GM23248 (cell line): Measurements from ENCODE around the gene TBXT. TPM values are rescaled to one million over a fixed set of nuclear protein-coding genes. Genes with fewer than 3 reads are reported as not detected.

Source experiments
- DNase-seq: peaks from one replicate; pipeline ENCODE4 v3.0.0-alpha.2; 2015
- H2AFZ ChIP-seq: fragments of 200-600 bp; sonication (generic); 2 replicates; pipeline ENCODE4 v1.6.1; 2016; ENCODE audit warnings: antibody characterized with exemption
- H3F3A ChIP-seq: fragments of 200-600 bp; sonication (generic); 2 replicates; pipeline ENCODE4 v1.6.1; 2016; ENCODE audit warnings: mild to moderate bottlenecking, antibody characterized with exemption, mixed run types; ENCODE audit not compliant: insufficient read depth
- H3K27ac ChIP-seq: fragments of 200-600 bp; sonication (generic); 2 replicates; pipeline ENCODE4 v1.5.1; 2016; ENCODE audit warnings: mild to moderate bottlenecking
- H3K27me3 ChIP-seq: fragments of 200-600 bp; sonication (generic); replicated peaks from 2 replicates; pipeline ENCODE4 v1.6.1; 2016; ENCODE audit warnings: mild to moderate bottlenecking; ENCODE audit not compliant: insufficient read depth
- H3K36me3 ChIP-seq: fragments of 200-600 bp; sonication (generic); 2 replicates; pipeline ENCODE4 v1.6.1; 2016; ENCODE audit warnings: low read depth, mild to moderate bottlenecking
- H3K4me1 ChIP-seq: fragments of 200-600 bp; sonication (generic); 2 replicates; pipeline ENCODE4 v1.6.1; 2016; ENCODE audit warnings: mild to moderate bottlenecking; ENCODE audit not compliant: insufficient read depth
- H3K4me2 ChIP-seq: fragments of 200-600 bp; sonication (generic); one replicate; pipeline ENCODE4 v1.6.1; 2016; ENCODE audit warnings: mild to moderate bottlenecking; ENCODE audit not compliant: unreplicated experiment
- H3K4me3 ChIP-seq: fragments of 200-600 bp; sonication (generic); 2 replicates; pipeline ENCODE4 v1.5.1; 2016; ENCODE audit warnings: mild to moderate bottlenecking
- H3K79me2 ChIP-seq: fragments of 200-600 bp; sonication (generic); 2 replicates; pipeline ENCODE4 v1.6.1; 2016; ENCODE audit warnings: mild to moderate bottlenecking; ENCODE audit not compliant: insufficient read depth
- H3K9ac ChIP-seq: fragments of 200-600 bp; sonication (generic); 2 replicates; pipeline ENCODE4 v1.6.1; 2016; ENCODE audit warnings: mild to moderate bottlenecking
- H3K9me2 ChIP-seq: fragments of 200-600 bp; sonication (generic); 2 replicates; pipeline ENCODE4 v1.6.1; 2016; ENCODE audit warnings: mixed run types, mild to moderate bottlenecking, moderate library complexity; ENCODE audit not compliant: insufficient read depth
- H3K9me3 ChIP-seq: fragments of 200-600 bp; sonication (generic); one replicate; pipeline ENCODE4 v1.6.1; 2017; ENCODE audit warnings: low read depth
- H4K20me1 ChIP-seq: fragments of 200-600 bp; sonication (generic); 2 replicates; pipeline ENCODE4 v1.6.0; 2016; ENCODE audit not compliant: insufficient read depth
- EZH2 ChIP-seq: fragments of 200-600 bp; sonication (generic); IDR thresholded peaks from 2 replicates; pipeline ENCODE4 v1.6.1; 2018; ENCODE audit warnings: antibody characterized with exemption, mild to moderate bottlenecking; ENCODE audit not compliant: insufficient read depth, poor library complexity, severe bottlenecking
- EZH2phosphoT487 ChIP-seq: fragments of 200-600 bp; sonication (generic); IDR thresholded peaks from 2 replicates; pipeline ENCODE4 v1.6.1; 2018; ENCODE audit warnings: antibody characterized with exemption, moderate library complexity, mild to moderate bottlenecking, low read depth; ENCODE audit not compliant: insufficient read depth
- WGBS, 2 experiments: methylation state at CpG; one replicate each; pipeline ENCODE4 v1.1.6; 2015 to 2017; ENCODE audit warnings: low lambda C conversion rate in 2 of 2, low coverage in 1 of 2; ENCODE audit errors: missing lambda C conversion rate in 2 of 2; 5-methylcytosine and 5-hydroxymethylcytosine counted together
- in situ Hi-C: fragments of 300-500 bp; cut with MboI; formaldehyde crosslinking; loops from 2 replicates; pipeline ENCODE4 v1.15.0; 2020
- polyA plus RNA-seq: library from polyadenylated mRNA; unstranded; fragments of >200 nt; fragmentation: Nextera tagmentation; extraction: Ambion mirVana; gene quantifications from 2 replicates; pipeline ENCODE4 v1.2.1, GENCODE V29; 2016
- total RNA-seq: library from RNA; depleted of rRNA; stranded (reverse); fragments of >200 nt; shearing (Covaris generic); gene quantifications from 2 replicates; pipeline ENCODE4 v1.2.3, GENCODE V29; 2014; rRNA removed

Gene TBXT
- total RNA-seq: not detected in 2 replicates
- polyA plus RNA-seq: not detected in 2 replicates

GRCh38 chr6:166167801-166168615 is at the start of gene TBXT:
TSS of gene TBXT (minus strand) at chr6:166167851. CDS start at chr6:166167591, 260 bp downstream.
- DNase-seq: no peak
- Histone ChIP-seq H3K9ac (no peak within 1 kb of the TSS), H4K20me1 (no peaks in the 10 kb centered on the region), H3K4me3 (no peak within 1 kb of the TSS), H3K27ac (no peak within 1 kb of the TSS), H3K9me2 (no peaks in the 10 kb centered on the region), H2AFZ (no peak within 1 kb of the TSS), H3F3A (no peaks in the 10 kb centered on the region), H3K9me3 (no peaks in the 10 kb centered on the region), H3K4me2 (no peak within 1 kb of the TSS), H3K36me3 (no peaks in the 10 kb centered on the region), H3K4me1 (no peaks in the 10 kb centered on the region), H3K79me2 (no peaks in the 10 kb centered on the region), H3K27me3 (peaks cover 73% of the 10 kb centered on the region)
- 2 to 3% methylated on average over 47 to 61 of the region's 79 CpGs for WGBS, 2 experiments
- in situ Hi-C loops: no loop called here
- no peak for TF ChIP-seq EZH2phosphoT487
- TF ChIP-seq EZH2: no peak

GRCh38 chr6:166207284-166207561 is 39.6 kb upstream of the TBXT start:
- Histone ChIP-seq H3K79me2 (no peaks in the 10 kb centered on the region), H3K4me1 (no peaks in the 10 kb centered on the region), H3K4me3 (no peak overlapping the region), H3K9ac (no peak overlapping the region), H3K36me3 (no peaks in the 10 kb centered on the region), H2AFZ (no peak overlapping the region), H3K9me3 (no peaks in the 10 kb centered on the region), H3F3A (no peaks in the 10 kb centered on the region), H3K4me2 (no peak overlapping the region), H3K9me2 (no peaks in the 10 kb centered on the region), H3K27ac (no peak overlapping the region), H3K27me3 (no peaks in the 10 kb centered on the region; the same call in 1 of the 2 replicates), H4K20me1 (no peaks in the 10 kb centered on the region)
- in situ Hi-C loops: no loop called here
- WGBS, 2 experiments: 25 to 33% methylated on average over 3 of the region's 3 CpGs
- TF ChIP-seq EZH2: no peak
- TF ChIP-seq EZH2phosphoT487: no peak
- no peak for DNase-seq

GRCh38 chr6:166206510-166207283 is 39.0 kb upstream of the TBXT start:
- H3K79me2 ChIP-seq: no peaks in the 10 kb centered on the region
- no peaks in the 10 kb centered on the region for H3K9me2 ChIP-seq

GRCh38 chr6:166206066-166206465 is 38.4 kb upstream of the TBXT start:
- in situ Hi-C loops: no loop called here
- Histone ChIP-seq H3K27ac (no peak overlapping the region), H3K27me3 (no peaks in the 10 kb centered on the region; the same call in 1 of the 2 replicates), H3K9me3 (no peaks in the 10 kb centered on the region), H3K4me1 (no peaks in the 10 kb centered on the region), H3K9me2 (no peaks in the 10 kb centered on the region), H2AFZ (no peak overlapping the region), H3K79me2 (no peaks in the 10 kb centered on the region), H3K4me3 (no peak overlapping the region), H3K36me3 (no peaks in the 10 kb centered on the region), H3K4me2 (no peak overlapping the region), H3K9ac (no peak overlapping the region), H3F3A (no peaks in the 10 kb centered on the region), H4K20me1 (no peaks in the 10 kb centered on the region)
- TF ChIP-seq EZH2 (no peak), EZH2phosphoT487 (no peak)
- peak; percentile 11 for DNase-seq
- WGBS, 2 experiments: 34 to 40% methylated on average over 9 of the region's 9 CpGs

More at GRCh38 chr6:166206510-166207283, 39.0 kb upstream of the TBXT start:
- no peak overlapping the region for H3K27ac ChIP-seq
- no peak for DNase-seq
- H3K9ac ChIP-seq: no peak overlapping the region
- no peak overlapping the region for H2AFZ ChIP-seq
- H3K4me1 ChIP-seq: no peaks in the 10 kb centered on the region
- H3K36me3 ChIP-seq: no peaks in the 10 kb centered on the region
- H3K9me3 ChIP-seq: no peaks in the 10 kb centered on the region
- no peak overlapping the region for H3K4me2 ChIP-seq
- no peak overlapping the region for H3K4me3 ChIP-seq
- H4K20me1 ChIP-seq: no peaks in the 10 kb centered on the region
- TF ChIP-seq EZH2phosphoT487 (no peak), EZH2 (no peak)
- in situ Hi-C loops: no loop called here
- no peaks in the 10 kb centered on the region for H3F3A ChIP-seq
- 10 to 12% methylated on average over 8 of the region's 8 CpGs for whole genome bisulfite sequencing, 2 experiments
- no peaks in the 10 kb centered on the region; the same call in 1 of the 2 replicates for H3K27me3 ChIP-seq
